DND-41 (cell line): Measurements from ENCODE around the gene SPATC1L.

Experiments used
- EZH2 ChIP-seq: IDR thresholded peaks from 3 replicates; pipeline ENCODE4 v1.6.1; 2012; ENCODE audit warnings: borderline replicate concordance, low read depth, mild to moderate bottlenecking, moderate library complexity, low read length, inconsistent platforms; ENCODE audit not compliant: severe bottlenecking
- TF ChIP-seq, protein P1 (sequence below): IDR thresholded peaks from 2 replicates; pipeline ENCODE4 v1.5.1; 2012; ENCODE audit warnings: borderline replicate concordance, low read length, moderate library complexity, mild to moderate bottlenecking; ENCODE audit not compliant: poor library complexity, severe bottlenecking; ENCODE audit errors: extremely low read depth

DNA sequence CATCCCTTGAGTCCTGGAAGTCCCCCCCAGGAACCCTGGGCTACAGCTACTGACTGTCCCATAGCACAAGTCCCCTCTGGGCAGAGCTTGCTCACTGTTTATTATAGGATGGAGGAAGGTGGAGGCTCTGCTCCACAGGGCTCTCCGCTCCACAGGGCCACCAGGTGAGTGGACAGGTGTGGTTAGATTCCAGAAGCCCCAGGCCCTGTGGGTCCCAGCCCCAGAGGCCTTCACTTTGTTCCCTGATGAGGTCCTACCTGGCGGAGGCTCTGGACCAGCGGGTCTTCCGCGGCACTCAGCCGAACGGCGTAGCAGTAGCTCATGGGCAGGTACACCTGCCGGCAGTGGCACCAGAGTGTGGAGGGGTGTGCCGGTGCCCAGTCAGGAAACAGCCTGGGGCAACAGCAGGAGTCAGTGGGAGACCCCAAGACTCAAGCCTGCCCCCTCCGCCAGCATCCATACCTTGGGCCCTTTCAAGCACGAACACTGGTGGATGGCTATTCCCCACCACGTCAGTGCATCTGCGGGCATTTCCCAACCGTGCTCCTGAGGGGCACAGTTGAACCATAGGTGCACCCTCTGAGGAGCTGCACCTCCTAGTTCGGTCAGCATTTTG is 32.0 kb upstream of the SPATC1L start:
- TF ChIP-seq, protein P1, sequence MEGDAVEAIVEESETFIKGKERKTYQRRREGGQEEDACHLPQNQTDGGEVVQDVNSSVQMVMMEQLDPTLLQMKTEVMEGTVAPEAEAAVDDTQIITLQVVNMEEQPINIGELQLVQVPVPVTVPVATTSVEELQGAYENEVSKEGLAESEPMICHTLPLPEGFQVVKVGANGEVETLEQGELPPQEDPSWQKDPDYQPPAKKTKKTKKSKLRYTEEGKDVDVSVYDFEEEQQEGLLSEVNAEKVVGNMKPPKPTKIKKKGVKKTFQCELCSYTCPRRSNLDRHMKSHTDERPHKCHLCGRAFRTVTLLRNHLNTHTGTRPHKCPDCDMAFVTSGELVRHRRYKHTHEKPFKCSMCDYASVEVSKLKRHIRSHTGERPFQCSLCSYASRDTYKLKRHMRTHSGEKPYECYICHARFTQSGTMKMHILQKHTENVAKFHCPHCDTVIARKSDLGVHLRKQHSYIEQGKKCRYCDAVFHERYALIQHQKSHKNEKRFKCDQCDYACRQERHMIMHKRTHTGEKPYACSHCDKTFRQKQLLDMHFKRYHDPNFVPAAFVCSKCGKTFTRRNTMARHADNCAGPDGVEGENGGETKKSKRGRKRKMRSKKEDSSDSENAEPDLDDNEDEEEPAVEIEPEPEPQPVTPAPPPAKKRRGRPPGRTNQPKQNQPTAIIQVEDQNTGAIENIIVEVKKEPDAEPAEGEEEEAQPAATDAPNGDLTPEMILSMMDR, result no peak
- TF ChIP-seq EZH2, result no peak
